ENCODE data around the gene B3GALT6. TPM values are rescaled to one million over a fixed set of nuclear protein-coding genes. Genes with fewer than 3 reads are reported as not detected.

B3GALT6 gene
- total and polyA plus RNA-seq, 4 donors, result 1.2 to 9.0 (median 8.3) TPM

GRCh38 chr1:1245817-1246576, 14.0 kb downstream of the B3GALT6 start:
- no peak overlapping the region for H3K9ac ChIP-seq (ENCODE audit: low read depth in 1 of 2, low read length in 2 of 2)
- no peak for DNase-seq (ENCODE audit: low spot score)
- no peaks in the 10 kb centered on the region for H3K36me3 ChIP-seq (ENCODE audit: control insufficient read depth in 4 of 4, insufficient read depth in 3 of 4, low read depth in 1 of 4, low read length in 3 of 4)
- H3K4me1 ChIP-seq (ENCODE audit: control insufficient read depth in 4 of 4, insufficient read depth in 4 of 4, low read length in 3 of 4), result peaks cover 0 to 9% (median 3%) of the 10 kb centered on the region in 4 donors
- no peak overlapping the region for H3K4me3 ChIP-seq (ENCODE audit: low read depth in 1 of 3, low read length in 3 of 3)
- no peaks in the 10 kb centered on the region for H3K9me3 ChIP-seq (ENCODE audit: control insufficient read depth in 4 of 4, low read length in 3 of 4)
- TF ChIP-seq HNF4G (IDR thresholded peaks at IDR 0.05) (no peak), MAX (IDR thresholded peaks at IDR 0.05) (no peak)
- 51% methylated on average over 45 of the region's 45 CpGs for WGBS
- no peaks in the 10 kb centered on the region for H3K27me3 ChIP-seq (ENCODE audit: control insufficient read depth in 4 of 4, insufficient read depth in 4 of 4, low read length in 3 of 4)
- no peak overlapping the region for H3K27ac ChIP-seq (ENCODE audit: low read depth in 1 of 2, low read length in 2 of 2)

- Histone ChIP-seq H3K4me3 (ENCODE audit: low read depth in 1 of 3, low read length in 3 of 3) (no peak within 1 kb of the TSS), H3K36me3 (ENCODE audit: control insufficient read depth in 4 of 4, insufficient read depth in 3 of 4, low read depth in 1 of 4, low read length in 3 of 4) (no peaks in the 10 kb centered on the region), H3K9me3 (ENCODE audit: control insufficient read depth in 4 of 4, low read length in 3 of 4) (no peaks in the 10 kb centered on the region), H3K27me3 (ENCODE audit: control insufficient read depth in 4 of 4, insufficient read depth in 4 of 4, low read length in 3 of 4) (no peaks in the 10 kb centered on the region), H3K27ac (ENCODE audit: low read depth in 1 of 2, low read length in 2 of 2) (no peak within 1 kb of the TSS), H3K9ac (ENCODE audit: low read depth in 1 of 2, low read length in 2 of 2) (no peak within 1 kb of the TSS), H3K4me1 (ENCODE audit: control insufficient read depth in 4 of 4, insufficient read depth in 4 of 4, low read length in 3 of 4) (peaks cover 0 to 9% (median 3%) of the 10 kb centered on the region in 4 donors)
- no peak for TF ChIP-seq RXRA (IDR thresholded peaks at IDR 0.05)
- TF ChIP-seq REST (IDR thresholded peaks at IDR 0.05), result no peak
- no peak for TF ChIP-seq HNF4A (conservative IDR thresholded peaks at IDR 0.05)
- no peak for TF ChIP-seq TAF1 (conservative IDR thresholded peaks at IDR 0.05)
- TF ChIP-seq SP1 (IDR thresholded peaks at IDR 0.05), result no peak
- TF ChIP-seq JUND (IDR thresholded peaks at IDR 0.05), result no peak
- no peak for TF ChIP-seq EGR1 (IDR thresholded peaks at IDR 0.05; ENCODE audit: low read depth in 2 of 2)
- no peak for TF ChIP-seq ATF3 (IDR thresholded peaks at IDR 0.05)
- TF ChIP-seq MAX (IDR thresholded peaks at IDR 0.05), result no peak
- no peak for TF ChIP-seq FOXA1 (IDR thresholded peaks at IDR 0.05)
- no peak for TF ChIP-seq HNF4G (IDR thresholded peaks at IDR 0.05)
- TF ChIP-seq RAD21 (IDR thresholded peaks at IDR 0.05), result no peak
- no peak for TF ChIP-seq CTCF (IDR thresholded peaks at IDR 0.05; ENCODE audit: low read depth, low read length, missing input control)
- no peak for TF ChIP-seq NR2F2 (IDR thresholded peaks at IDR 0.05)
- no peak for TF ChIP-seq YY1 (IDR thresholded peaks at IDR 0.05)
- no peak for TF ChIP-seq ZBTB33 (IDR thresholded peaks at IDR 0.05)
- no peak for TF ChIP-seq FOXA2 (IDR thresholded peaks at IDR 0.05)
- TF ChIP-seq GABPA (IDR thresholded peaks at IDR 0.05 in 1 of 2, conservative IDR thresholded peaks at IDR 0.05 in 1 of 2), result no peak
- 13% methylated on average over 74 of the region's 74 CpGs for WGBS
- DNase-seq (ENCODE audit: low spot score), result no peak
These were observed 14.7 kb downstream of the B3GALT6 start, which contains the start of gene C1QTNF12 for GRCh38 chr1:1246577-1247340. Gene C1QTNF12 (minus strand): TSS chr1:1246722. CDS start chr1:1246690, 32 bp downstream.
